GM12891 (cell line): ENCODE results near the gene MTM1. TPM values are rescaled to one million over a fixed set of nuclear protein-coding genes. Genes with fewer than 3 reads are reported as not detected.
A peak's percentile ranks its signal among the peaks of the same experiment; 100 is the strongest.

Experiments
- DNase-seq: peaks from one replicate; pipeline ENCODE4 v3.0.0; 2011; ENCODE audit warnings: low spot score; ENCODE audit not compliant: insufficient read length
- FAIRE-seq: peaks from 2 replicates; lab custom pipeline; 2011; peaks lifted over from hg19 to GRCh38; lab: Jason Lieb, UNC
- PAX5 ChIP-seq: IDR thresholded peaks from 2 replicates; pipeline ENCODE4 v1.6.1; 2011; ENCODE audit warnings: low read length, moderate library complexity, mild to moderate bottlenecking; ENCODE audit not compliant: insufficient read depth, severe bottlenecking
- POLR2A ChIP-seq: IDR thresholded peaks from 2 replicates; pipeline ENCODE4 v1.6.1; 2011; ENCODE audit warnings: low read depth, low read length, control low read depth
- POLR2AphosphoS5 ChIP-seq: IDR thresholded peaks from 2 replicates; pipeline ENCODE4 v1.6.1; 2011; ENCODE audit warnings: low read depth, low read length, control low read depth
- POU2F2 ChIP-seq: IDR thresholded peaks from 2 replicates; pipeline ENCODE4 v1.6.1; 2011; ENCODE audit warnings: low read depth, mild to moderate bottlenecking, control low read depth, low read length, moderate library complexity
- SPI1 ChIP-seq: IDR thresholded peaks from 2 replicates; pipeline ENCODE4 v1.6.1; 2011; ENCODE audit warnings: low read depth, low read length, control low read depth
- TAF1 ChIP-seq: IDR thresholded peaks from 2 replicates; pipeline ENCODE4 v1.6.1; 2011; ENCODE audit warnings: low read depth, low read length, control low read depth
- polyA plus RNA-seq: library from polyadenylated mRNA; unstranded; fragments of >200 nt; gene quantifications from one replicate; pipeline ENCODE4 v1.2.1, GENCODE V29; 2012; ENCODE audit warnings: low read depth, missing spikeins, inconsistent platforms; ENCODE audit not compliant: missing spikeins

The MTM1 gene
- polyA plus RNA-seq, result 2.5 TPM

DNA sequence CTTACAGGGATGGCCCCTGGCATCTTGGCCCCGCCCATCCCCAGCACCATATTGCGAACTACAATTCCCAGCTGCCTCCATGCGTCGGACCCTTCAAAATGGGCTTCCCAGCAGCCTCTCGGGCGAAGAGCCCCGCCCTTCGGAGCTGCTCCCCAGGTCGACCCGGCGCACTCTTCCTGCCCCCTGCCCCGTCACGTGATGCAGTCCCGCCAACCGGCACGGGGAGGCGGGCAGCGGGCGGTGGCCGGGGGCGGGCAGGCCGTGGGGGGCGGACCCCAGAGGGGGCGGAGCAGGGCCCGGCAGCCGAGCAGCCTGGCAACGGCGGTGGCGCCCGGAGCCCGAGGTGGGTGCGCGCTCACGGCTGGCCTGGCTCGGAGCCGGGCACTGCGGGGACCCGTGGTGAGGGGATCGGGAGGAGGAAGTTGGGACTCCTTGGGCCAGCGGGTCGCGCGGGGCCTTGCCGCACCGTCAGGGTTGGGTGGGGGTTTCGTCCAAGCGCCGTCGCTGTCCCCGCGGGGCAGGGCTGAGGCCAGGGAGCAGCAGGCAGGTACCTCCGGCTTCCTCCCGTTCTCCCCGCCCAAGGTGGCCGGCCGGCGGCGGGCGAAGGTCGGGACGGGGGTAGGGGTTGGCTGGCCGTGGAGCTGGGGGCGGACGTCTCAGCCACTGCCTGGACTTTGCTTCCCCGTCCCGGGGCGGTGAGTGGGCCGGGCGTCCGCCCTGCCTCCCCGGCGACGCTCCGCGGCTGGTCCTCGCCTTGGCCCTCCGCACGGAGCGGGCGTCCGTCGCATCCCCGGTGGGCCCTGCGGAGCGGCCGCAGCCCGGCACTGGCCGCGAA is at the start of gene MTM1:
Gene MTM1, plus strand, starts transcription at position 302 of the 835 bp plus-strand sequence. CDS start 23,994 bp downstream, outside the sequence.
- no peak for TF ChIP-seq POU2F2
- no peak for TF ChIP-seq SPI1
- no peak for TF ChIP-seq PAX5
- TF ChIP-seq TAF1, result no peak
- no peak for TF ChIP-seq POLR2A
- no peak for TF ChIP-seq POLR2AphosphoS5
- FAIRE-seq (peak; percentile 98), DNase-seq (peak; percentile 83)

DNA sequence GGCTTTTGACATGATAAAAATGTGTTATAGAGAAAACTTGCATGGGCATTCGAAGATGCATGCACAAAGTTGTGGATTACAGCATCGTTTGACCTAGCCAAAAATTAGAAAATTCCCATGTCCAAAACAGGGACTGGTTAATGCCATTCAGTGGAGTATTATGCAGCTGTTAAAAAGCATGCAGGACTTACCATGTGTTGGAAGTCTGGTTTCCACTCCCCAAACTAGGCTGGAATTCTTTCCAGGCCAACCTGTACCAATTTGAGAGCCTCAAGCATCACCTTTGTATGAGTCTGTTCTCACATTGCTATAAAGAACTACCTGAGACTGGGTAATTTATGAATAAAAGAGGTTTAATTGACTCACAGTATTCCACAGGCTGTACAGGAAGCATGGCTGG is 45.9 kb upstream of the MTM1 start:
- FAIRE-seq, result no peak
- no peak for DNase-seq
- TF ChIP-seq TAF1 (no peak), POLR2AphosphoS5 (no peak), PAX5 (no peak), SPI1 (no peak), POLR2A (no peak), POU2F2 (no peak)

DNA sequence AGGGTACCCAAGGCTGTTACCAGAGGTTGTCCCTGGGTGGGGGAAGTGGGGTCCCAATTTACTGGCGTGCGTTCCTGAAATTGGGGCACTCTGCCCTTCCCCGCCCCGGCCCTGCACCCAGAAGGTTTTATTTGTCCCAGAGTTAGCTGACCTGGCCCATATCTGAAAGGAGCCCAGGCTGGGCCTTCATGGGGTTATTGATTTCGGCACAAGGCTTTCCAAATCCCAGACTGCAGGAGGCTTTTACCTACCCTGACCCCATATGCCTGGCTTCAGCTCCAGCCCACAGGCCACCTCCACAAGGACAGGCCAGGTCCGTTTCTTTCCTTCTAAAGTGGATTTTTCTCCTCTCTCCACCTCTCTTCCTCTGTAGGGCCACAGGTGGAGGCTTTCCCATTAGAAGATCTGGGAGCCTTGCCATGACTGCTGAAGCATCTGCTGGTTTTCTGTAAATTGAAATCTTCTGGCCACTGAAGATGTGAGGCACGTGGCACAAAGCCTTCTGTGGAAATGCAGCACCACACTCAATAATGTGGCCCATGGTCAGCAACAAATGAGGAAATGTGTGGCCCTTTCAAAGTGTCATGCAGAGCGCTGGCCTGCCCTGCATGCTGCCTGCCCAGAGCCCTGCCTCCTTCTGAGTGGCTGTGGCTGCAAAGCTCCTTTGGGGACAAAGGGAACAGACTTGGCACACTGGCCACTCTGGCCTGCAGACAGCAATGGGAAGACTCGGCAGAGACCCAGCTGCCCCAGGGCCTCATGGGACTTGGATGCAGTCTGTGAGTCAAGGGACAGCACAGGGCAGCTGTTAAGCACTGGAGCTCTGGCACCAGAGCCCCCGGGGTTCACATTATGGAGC is 43.1 kb upstream of the MTM1 start:
- FAIRE-seq (no peak), DNase-seq (no peak)
- TF ChIP-seq POU2F2, result no peak

DNA sequence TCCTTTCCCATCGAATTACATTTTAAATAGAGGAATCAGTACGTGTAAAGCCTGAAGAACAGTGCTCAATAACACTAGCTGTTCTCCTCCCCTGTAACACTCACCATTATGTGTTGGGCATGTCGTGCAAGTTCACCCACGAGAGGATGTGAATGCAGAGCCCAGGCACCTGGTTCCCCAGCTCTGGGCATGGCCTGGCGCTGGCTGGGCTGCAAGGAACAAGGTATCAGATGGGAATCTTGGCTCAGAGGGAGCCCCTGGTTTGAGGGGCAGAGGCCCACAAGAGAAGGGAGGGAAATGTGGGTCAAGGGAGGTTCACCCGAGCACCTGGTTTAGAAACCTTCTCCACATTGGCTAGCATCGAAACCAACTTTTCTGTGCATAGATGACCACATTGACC is 41.7 kb upstream of the MTM1 start:
- TF ChIP-seq POLR2A, result no peak
- TF ChIP-seq PAX5, result no peak
- no peak for TF ChIP-seq POLR2AphosphoS5
- TF ChIP-seq SPI1, result no peak
- no peak for TF ChIP-seq POU2F2
- TF ChIP-seq TAF1, result no peak
- FAIRE-seq (no peak), DNase-seq (no peak)

DNA sequence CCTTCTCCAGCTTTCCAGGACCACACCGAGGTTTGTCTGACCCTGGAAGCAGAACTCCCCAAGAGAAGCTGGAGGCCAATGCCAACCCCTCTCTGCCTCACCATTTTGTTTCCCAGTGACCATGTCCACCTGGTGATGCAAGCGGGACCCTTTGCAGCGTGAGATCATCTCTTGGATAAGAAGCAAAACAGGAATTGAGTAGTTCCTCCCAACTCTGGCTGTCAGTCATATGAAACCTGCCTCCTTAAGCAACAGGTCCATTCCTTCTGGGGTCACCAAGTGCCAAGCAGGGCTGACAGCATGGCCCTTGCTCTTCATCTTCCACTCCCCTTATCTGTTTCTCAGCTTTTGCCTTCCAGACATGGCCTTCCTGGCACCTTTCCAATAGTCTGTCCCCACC is 41.3 kb upstream of the MTM1 start:
- DNase-seq, result no peak
- TF ChIP-seq POU2F2, result no peak
- TF ChIP-seq PAX5, result no peak
- TF ChIP-seq SPI1, result no peak
- TF ChIP-seq POLR2A, result no peak
- no peak for TF ChIP-seq POLR2AphosphoS5
- no peak for TF ChIP-seq TAF1
- no peak for FAIRE-seq

DNA sequence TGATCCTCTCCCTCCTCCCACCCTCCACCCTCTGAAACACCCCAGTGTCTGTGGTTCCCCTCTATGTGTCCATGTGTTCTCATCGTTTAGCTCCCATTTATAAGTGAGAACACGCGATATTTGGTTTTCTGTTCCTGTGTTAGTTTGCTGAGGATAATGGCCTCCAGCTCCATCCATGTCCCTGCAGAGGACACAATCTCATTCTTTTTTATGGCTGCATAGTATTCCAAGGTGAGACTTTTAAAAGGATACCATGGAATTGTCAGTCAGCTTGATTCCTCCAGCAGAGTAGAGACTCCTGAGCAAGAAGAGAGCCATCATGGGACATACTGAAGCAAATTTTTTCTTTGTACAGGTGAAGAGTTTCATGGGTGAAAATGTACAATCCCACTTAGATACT is 38.8 kb upstream of the MTM1 start:
- no peak for FAIRE-seq
- TF ChIP-seq PAX5 (no peak), SPI1 (no peak), TAF1 (no peak), POLR2A (no peak), POLR2AphosphoS5 (no peak), POU2F2 (no peak)
- no peak for DNase-seq

DNA sequence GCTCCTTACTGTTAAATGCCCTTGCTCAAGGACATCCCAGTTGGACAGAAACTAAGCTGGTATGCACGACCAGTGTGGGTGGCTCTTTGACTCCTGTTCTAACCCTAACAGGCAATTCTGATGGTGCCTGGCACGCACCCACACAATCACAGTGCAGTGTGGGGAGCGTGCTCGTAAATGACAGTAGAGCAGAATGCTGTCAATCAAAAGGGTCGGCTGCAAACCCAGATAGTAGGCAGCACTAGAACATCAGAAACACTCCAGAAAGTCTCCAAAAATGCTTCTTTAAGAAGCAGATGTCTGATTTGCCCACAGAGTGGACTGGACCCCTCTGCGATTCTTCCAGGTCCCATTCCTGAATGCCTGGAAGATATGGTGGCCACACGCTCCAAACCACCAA is 37.6 kb upstream of the MTM1 start:
- DNase-seq (no peak), FAIRE-seq (no peak)
- TF ChIP-seq SPI1 (no peak), PAX5 (no peak), TAF1 (no peak), POLR2A (no peak), POLR2AphosphoS5 (no peak), POU2F2 (no peak)

DNA sequence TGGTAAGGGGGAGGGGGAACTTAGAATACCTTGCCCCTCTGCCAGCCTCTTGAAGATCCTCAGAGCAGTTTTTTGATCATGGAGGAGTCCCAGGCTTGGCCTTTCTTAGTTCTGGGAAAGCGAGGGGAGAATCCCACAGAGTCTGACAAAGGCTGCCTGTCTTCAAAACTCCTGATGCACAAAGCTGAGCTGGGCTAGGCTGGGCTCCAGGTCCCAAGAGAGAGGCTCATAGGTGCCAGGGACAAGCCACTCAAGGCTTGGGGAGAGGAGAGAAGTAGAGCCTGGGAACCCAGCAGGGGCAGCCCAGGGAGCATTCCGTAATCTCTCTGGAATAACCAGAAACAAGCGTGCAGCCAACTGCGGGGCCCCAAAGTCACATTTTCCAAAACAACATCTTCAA is 37.0 kb upstream of the MTM1 start:
- FAIRE-seq, result no peak
- no peak for TF ChIP-seq PAX5
- no peak for TF ChIP-seq TAF1
- no peak for TF ChIP-seq POLR2AphosphoS5
- TF ChIP-seq SPI1, result no peak
- no peak for TF ChIP-seq POU2F2
- TF ChIP-seq POLR2A, result no peak
- DNase-seq, result no peak

DNA sequence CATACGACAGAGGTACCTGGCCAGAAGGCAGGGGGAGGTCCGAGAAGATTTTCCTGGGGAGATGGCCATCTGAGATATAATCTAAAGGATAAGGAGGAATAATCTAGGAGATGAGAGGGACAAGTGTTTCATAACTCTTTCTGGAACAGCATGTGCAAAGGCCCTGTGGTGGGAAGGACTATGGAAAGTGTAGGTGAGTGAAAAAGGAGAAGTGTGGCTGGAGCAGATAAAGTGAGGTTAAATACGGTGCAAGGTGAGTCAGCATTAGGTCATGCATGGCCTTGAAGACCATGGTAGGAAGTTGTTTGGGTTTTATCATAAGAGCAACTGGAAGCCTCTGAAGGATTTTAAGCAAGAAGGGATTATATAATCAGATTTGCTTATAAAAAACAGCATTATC is 34.6 kb upstream of the MTM1 start:
- DNase-seq (no peak), FAIRE-seq (no peak)
- TF ChIP-seq POLR2A (no peak), PAX5 (no peak), TAF1 (no peak), POU2F2 (no peak), POLR2AphosphoS5 (no peak), SPI1 (peak; percentile 32)
